Stimulated activated CD4-positive, alpha-beta T cell treated with anti-CD3 and anti-CD28 coated beads, Interleukin-4, amount 100 ng/mL, for 24 hours (primary cell): Measurements from ENCODE around the gene EEFSEC.

Experiments
- DNase-seq: peaks from one replicate; pipeline ENCODE4 v3.0.0-alpha.2; 2020

Gene EEFSEC

GRCh38 chr3:128420289-128420688 is 267.0 kb downstream of the EEFSEC start:
- DNase-seq = no peak

GRCh38 chr3:128420720-128421438 is 267.6 kb downstream of the EEFSEC start:
- no peak for DNase-seq

GRCh38 chr3:128421439-128421836 is 268.2 kb downstream of the EEFSEC start:
- DNase-seq = no peak

GRCh38 chr3:128421966-128422365 is 268.7 kb downstream of the EEFSEC start:
- no peak for DNase-seq

GRCh38 chr3:128422762-128423524 is 269.7 kb downstream of the EEFSEC start:
- no peak for DNase-seq

- no peak for DNase-seq
Measured at GRCh38 chr3:128423525-128424147, 270.4 kb downstream of the EEFSEC start.

GRCh38 chr3:128424508-128425069 is 271.3 kb downstream of the EEFSEC start:
- DNase-seq = no peak

- no peak for DNase-seq
Measured at GRCh38 chr3:128425142-128425845, 272.0 kb downstream of the EEFSEC start.

GRCh38 chr3:128425846-128426127 is 272.5 kb downstream of the EEFSEC start:
- DNase-seq = no peak

GRCh38 chr3:128426128-128426921 is 273.0 kb downstream of the EEFSEC start:
- peak; percentile 43 for DNase-seq

- DNase-seq = no peak
Measured at GRCh38 chr3:128427175-128427857, 274.0 kb downstream of the EEFSEC start.

- DNase-seq = no peak
Measured at GRCh38 chr3:128427872-128428822, 274.9 kb downstream of the EEFSEC start.

GRCh38 chr3:128429275-128429674 is 276.0 kb downstream of the EEFSEC start:
- DNase-seq = no peak

- no peak for DNase-seq
Measured at GRCh38 chr3:128429751-128430150, 276.5 kb downstream of the EEFSEC start.

GRCh38 chr3:128430301-128430700 is 277.0 kb downstream of the EEFSEC start:
- no peak for DNase-seq

- no peak for DNase-seq
Measured at GRCh38 chr3:128430731-128431130, 277.4 kb downstream of the EEFSEC start.

GRCh38 chr3:128431803-128432300 is 278.6 kb downstream of the EEFSEC start:
- DNase-seq = no peak

GRCh38 chr3:128432301-128432970 is 279.2 kb downstream of the EEFSEC start:
- DNase-seq = no peak

GRCh38 chr3:128432971-128433836 is 279.9 kb downstream of the EEFSEC start:
- DNase-seq = no peak
